ENCODE results near the gene IL2.

IL2 gene

GRCh38 chr4:122456231-122457116 lies at the start of gene IL2:
Gene IL2 (minus strand): TSS chr4:122456725. CDS start chr4:122456440, 285 bp downstream.
- DNase-seq, result no peak

- no peak for DNase-seq
Observed at GRCh38 chr4:122503214-122503613, 46.7 kb upstream of the IL2 start.

DNA sequence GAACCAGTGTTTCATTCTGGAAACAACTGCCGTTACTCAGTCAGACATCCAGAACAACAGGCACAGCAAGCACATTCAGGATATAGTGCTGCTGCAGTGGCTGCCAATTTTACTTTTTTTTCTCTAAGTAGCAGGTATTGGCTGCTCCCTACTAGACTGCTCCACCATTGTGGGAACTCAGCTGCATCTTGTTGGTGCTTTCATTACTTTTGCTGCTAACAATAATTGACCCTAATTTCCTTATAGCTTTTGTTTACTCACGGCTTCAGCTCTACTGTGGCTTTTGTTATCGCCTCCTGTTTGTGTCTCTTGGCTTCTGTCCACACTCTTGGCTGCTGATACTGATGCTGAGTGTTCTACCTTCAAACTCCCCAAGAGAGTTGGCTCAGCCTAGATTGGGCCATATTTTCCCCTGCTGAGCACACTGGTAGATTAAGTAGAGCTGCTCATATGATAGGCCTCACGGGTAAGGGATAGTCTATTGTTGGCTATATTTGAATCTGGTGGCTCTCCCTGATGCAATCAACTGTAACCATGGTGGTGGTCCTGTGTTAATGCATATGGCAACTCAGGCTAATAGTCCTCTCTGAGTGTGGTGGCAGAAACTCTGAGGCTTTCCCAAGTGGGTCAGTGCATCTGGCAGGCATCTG lies 44.5 kb upstream of the IL2 start:
- DNase-seq, result no peak

DNA sequence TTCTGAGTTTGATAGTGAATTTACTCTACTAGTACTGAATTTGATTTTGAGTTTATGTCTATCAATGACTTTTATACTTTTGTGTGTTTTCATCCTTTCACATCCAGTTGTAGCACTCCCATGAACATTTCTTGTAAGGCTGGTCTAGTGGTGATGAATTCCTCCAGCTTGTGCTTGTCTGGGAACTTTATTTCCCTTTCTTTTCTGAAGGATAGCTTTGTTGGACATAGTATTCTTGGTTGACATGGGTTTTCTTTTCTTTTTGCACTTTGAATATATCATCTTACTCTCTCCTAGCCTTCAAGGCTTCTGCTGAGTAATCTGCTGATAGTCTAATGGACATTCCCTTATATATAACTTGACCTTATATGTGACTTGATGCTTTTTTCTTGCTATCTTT lies 32.5 kb upstream of the IL2 start:
- DNase-seq, result no peak

- no peak for DNase-seq
Observed at GRCh38 chr4:122483481-122483880, 27.0 kb upstream of the IL2 start.

DNA sequence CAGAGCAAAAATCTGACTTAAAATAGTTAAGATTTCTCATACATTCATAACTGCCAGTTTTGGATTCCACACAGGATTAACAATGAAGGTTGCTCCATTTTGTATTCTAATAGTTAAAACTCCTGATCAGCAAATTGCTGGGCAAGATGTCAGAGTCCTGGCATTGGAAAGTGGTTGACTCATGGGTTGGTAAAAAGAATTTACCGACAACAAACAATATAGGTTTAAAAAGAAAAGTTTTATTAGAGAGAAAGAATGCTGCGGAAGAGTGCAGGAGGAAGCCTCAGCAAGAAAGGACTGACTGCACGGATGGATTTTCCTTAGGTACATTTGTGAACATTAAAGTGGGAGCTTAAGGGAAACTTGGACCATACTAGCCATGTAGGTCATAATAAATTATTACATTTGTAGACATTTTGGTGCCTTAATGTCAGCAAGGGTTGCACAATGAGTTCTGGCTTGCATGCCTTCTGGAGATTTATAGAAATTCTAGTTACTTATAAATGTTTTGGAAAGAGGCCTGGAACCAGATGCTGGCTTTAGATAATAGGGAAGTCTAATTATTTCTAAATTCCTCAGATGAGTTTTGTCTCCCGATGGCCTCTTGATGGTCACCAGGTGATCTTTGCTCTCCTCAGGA lies 25.4 kb upstream of the IL2 start:
- DNase-seq, result no peak

- DNase-seq, result no peak
Observed at GRCh38 chr4:122480655-122481487, 24.3 kb upstream of the IL2 start.

GRCh38 chr4:122479935-122480416 lies 23.5 kb upstream of the IL2 start:
- DNase-seq, result no peak

DNA sequence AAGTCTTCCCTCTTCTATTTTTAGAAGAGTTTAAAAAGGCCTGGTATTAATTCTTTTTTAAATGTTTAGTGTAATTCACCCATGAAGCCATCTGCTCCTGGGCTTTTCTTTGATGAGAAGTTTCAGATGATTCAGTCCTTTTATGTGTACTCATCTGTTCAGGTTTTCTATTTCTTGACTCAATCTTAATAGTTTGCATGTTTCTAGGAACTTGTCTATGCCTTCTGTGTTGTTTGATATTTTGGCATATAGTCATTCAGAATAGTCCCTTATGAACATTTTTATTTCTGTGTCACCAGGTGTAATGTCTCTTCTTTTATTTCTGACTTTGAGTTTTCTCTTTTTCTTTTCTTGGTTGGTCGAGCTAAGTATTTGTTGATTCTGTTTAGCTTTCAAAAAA lies 20.2 kb upstream of the IL2 start:
- no peak for DNase-seq

DNA sequence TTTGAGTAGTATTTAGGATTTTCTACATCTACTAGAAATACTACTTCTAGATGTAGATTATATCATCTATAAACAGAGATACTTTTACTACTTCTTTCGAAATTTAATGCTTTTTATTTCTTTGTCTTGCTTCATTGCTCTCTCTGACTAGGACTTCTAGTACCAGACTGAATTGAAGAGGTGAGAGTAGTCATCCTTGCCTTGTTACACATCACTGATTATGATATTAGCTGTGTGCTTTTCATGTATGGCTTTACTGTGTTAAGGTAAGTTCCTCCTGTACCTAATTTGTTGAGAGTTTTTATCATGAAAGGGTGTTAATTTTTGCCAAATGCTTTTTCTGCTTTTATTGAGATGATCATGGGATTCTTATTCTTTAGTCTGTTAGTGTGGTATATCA lies 19.6 kb upstream of the IL2 start:
- DNase-seq, result no peak

DNA sequence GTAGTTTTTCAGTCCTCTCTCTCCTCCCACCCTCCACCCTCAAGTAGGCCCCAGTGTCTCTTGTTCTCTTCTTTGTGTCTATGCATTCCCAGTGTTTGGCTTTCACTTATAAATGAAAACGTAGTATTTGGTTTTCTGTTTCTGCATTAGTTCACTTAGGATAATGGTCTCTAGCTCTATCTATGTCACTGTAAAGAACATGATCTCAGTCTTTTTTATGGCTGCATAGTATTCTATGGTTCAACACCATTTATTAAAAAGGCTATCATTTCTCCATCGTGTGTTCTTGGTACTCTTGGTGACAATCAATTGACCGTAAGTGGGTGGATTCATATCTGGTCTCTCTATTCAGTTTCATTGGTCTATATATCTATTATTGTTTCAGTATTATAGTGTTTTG lies 18.7 kb upstream of the IL2 start:
- no peak for DNase-seq

DNA sequence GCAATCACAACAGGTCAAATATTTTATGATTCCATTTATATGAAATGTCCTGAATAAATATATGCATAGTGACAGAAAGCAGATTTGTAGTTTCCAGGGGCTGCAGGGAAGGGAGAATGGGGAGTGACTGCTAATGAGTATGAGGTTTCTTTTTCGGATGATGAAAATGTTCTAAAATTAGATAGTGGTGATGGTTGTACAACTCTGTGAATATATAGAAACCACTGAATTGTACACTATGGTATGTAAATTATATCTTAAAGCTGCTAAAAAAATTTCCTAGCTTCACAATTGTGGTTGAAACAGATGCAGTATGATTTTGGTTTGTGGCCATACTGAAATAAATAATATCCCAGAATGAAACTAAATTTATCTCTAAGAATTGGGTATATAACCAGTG lies 12.9 kb upstream of the IL2 start:
- no peak for DNase-seq

- DNase-seq, result no peak
Observed at GRCh38 chr4:122458625-122459024, 2.1 kb upstream of the IL2 start.

- DNase-seq, result no peak
Observed at GRCh38 chr4:122453384-122453995, 3.0 kb downstream of the IL2 start.

DNA sequence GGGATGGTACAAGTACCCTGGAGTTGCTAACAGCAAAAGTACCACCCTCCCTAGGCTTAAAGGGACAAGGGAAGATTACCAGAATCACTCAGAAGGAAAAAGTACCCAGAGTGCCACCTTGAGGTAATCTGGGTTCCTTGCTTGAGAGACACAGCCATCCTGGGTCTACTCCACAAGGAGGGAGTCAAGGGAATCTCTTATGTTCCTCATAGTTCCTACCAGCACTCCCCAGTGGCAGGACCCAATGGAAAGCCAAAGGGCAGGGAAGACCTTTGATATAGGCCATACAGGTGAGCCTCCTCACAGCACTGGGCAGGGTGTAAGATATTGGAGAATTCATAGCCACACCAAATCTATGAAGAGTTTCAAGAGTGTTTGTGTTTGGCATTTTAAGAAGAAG lies 5.7 kb downstream of the IL2 start:
- no peak for DNase-seq

GRCh38 chr4:122434285-122434684 lies 22.2 kb downstream of the IL2 start:
- DNase-seq, result no peak

DNA sequence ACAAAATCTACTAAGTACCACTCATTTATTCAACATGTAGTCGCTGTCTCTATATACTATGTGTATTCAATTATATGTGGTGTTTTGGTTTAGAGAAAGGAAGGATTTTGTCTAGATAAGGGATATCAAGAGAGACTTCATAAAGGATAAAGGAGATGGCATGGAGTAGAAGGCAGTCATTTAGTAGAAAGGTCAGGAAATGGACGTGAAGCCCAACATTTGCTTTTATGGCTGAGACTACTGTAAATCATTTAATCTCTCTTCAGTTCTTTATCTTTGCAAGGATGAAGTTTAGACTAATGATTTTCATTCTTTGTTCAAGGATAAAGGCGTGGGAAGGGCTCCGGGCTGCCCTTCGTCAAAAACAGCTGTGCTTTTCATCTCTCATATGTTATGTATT lies 25.2 kb downstream of the IL2 start:
- DNase-seq, result no peak

DNA sequence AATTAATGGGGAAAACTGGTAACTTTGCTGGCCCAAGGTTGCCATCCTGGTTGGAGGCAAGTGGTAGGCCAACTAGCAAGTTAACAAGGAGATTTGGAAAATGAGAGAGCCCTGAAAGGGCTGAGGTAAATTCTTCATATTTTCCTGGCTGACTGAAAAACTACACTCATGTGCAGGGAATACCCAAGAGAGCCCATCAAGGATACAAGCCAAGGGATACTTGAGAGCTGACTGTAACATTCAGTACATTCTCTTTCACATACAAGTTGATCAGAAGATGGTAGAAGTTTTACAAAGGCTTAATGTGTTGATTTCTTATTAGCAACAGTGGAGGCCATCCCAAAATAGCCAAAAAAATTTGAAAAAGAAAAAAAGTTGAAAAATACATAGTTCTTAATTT lies 33.3 kb downstream of the IL2 start:
- no peak for DNase-seq

DNA sequence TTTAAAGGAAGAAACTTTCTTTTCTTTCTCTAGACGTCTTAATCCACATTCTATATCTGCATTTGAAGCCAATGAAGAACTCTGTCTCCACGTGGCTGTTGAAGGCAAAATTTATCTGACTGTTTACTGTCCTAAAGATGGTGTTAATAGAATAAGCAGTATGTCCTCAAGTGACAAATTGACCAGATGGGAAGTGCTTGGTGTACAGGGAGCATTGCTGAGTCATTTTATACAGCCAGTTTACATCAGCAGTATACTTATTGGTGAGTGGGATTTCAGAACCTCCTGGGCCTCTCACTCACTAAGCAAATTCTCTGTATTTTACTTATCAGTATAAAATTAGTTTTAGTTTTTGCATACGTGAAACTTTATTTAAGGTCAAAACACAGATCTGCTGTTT lies 44.0 kb downstream of the IL2 start:
- DNase-seq, result no peak

DNA sequence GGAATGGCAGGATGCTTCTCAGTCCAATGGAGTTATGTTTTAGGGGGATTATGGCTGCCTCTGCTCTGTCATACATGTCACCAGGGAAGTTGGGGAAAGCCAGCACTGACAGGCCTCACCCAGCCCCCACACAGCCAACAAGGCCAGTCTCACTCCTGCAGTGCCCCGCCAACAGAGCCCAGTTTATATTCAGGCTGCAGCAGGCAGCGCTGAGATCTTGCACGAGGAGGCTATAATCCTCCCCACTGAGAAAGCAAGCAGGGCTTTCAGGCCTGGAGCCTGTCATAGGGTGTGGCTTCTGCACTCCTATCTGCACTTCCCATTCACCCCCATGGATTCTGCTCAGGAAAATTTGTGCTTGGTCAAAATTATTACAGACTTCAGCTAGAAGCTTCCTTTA lies 52.7 kb downstream of the IL2 start:
- no peak for DNase-seq
